Erythroblast (primary cell): Measurements from ENCODE around the gene C4BPB.

Experiments used
- GATA1 ChIP-seq: IDR thresholded peaks from 2 replicates; pipeline ENCODE4 v1.6.1; 2011; ENCODE audit warnings: low read depth, mild to moderate bottlenecking, control low read depth, low read length, moderate library complexity
- POLR2A ChIP-seq: IDR thresholded peaks from 2 replicates; pipeline ENCODE4 v1.6.1; 2011; ENCODE audit warnings: mild to moderate bottlenecking, low read length

GRCh38 chr1:207055386-207056001 lies 33.2 kb upstream of the C4BPB start:
- no peak for TF ChIP-seq POLR2A
- TF ChIP-seq GATA1 = no peak
